K562 (cell line): ENCODE data around the gene PGLYRP1. TPM values are rescaled to one million over a fixed set of nuclear protein-coding genes. Genes with fewer than 3 reads are reported as not detected.

ENCODE experiments used
- ATAC-seq: fragments of 200-7000 bp; cut with Tn5 transposase; 3 replicates; pipeline ENCODE4 v1.9.1; 2020; ENCODE audit warnings: moderate library complexity
- BruUV-seq: library from RNA; stranded (reverse); fragments of 400-500 nt; replicated peaks from 2 replicates; lab custom pipeline; 2021; lab: Mats Ljungman, UMichigan
- CTCF ChIA-PET: fragments of 300-600 bp; formaldehyde crosslinking; extraction: SDS; loops from one replicate; lab custom pipeline; 2021; ENCODE audit warnings: low intra/inter-chr PET ratio; lab: Yijun Ruan, JAX
- POLR2A ChIA-PET: fragments of 300-600, 350-650 bp; sonication (Branson Sonifier 250); formaldehyde crosslinking; extraction: SDS; loops from one replicate; lab custom pipeline; 2021; ENCODE audit warnings: antibody characterized with exemption, inconsistent platforms; lab: Yijun Ruan, JAX
- DNase-seq, 4 experiments: peaks; one replicate each; pipeline versions ENCODE4 v3.0.0 to v3.0.0-alpha.2; 2011 to 2018; ENCODE audit warnings: low spot score in 3 of 4, mixed read lengths in 3 of 4; ENCODE audit errors: extremely low read depth in 1 of 4
- FAIRE-seq: peaks from 2 replicates; lab custom pipeline; 2011; peaks lifted over from hg19 to GRCh38; lab: Jason Lieb, UNC
- H2AFZ ChIP-seq: 2 replicates; pipeline ENCODE4 v1.6.0; 2011; ENCODE audit warnings: low read depth, low read length, control low read depth, inconsistent platforms
- H3K27ac ChIP-seq: fragments of 200-600 bp; 3 replicates; pipeline ENCODE4 v1.8.0; 2011; ENCODE audit warnings: low read depth, mild to moderate bottlenecking, control low read depth, inconsistent platforms, low read length, moderate library complexity, mixed read lengths; ENCODE audit errors: extremely low read depth
- H3K27me3 ChIP-seq, 2 experiments: fragments of 300-600 bp in 1 of 2; 2 replicates in 1 of 2; 3 replicates in 1 of 2; pipeline versions ENCODE4 v1.6.0 to v1.8.0; 2011; ENCODE audit warnings: inconsistent platforms in 2 of 2, low read length in 2 of 2, mild to moderate bottlenecking in 1 of 2, mixed read lengths in 1 of 2, moderate library complexity in 1 of 2; ENCODE audit not compliant: control insufficient read depth in 2 of 2, insufficient read depth in 2 of 2
- H3K36me3 ChIP-seq: fragments of 300-600 bp; 3 replicates; pipeline ENCODE4 v1.8.0; 2011; ENCODE audit warnings: mild to moderate bottlenecking, low read length, inconsistent platforms; ENCODE audit not compliant: control insufficient read depth, insufficient read depth
- H3K4me1 ChIP-seq, 2 experiments: fragments of 200-600 bp in 1 of 2; replicated peaks in 1 of 2; 2 replicates in 1 of 2; 3 replicates in 1 of 2; pipeline versions ENCODE4 v1.5.1 to v1.8.0; 2011; ENCODE audit warnings: inconsistent platforms in 2 of 2, low read length in 2 of 2, mild to moderate bottlenecking in 1 of 2, mixed read lengths in 1 of 2, moderate library complexity in 1 of 2; ENCODE audit not compliant: control insufficient read depth in 2 of 2, insufficient read depth in 2 of 2
- H3K4me2 ChIP-seq: 2 replicates; pipeline ENCODE4 v1.6.1; 2011; ENCODE audit warnings: low read length, control low read depth, inconsistent platforms, mixed read lengths; ENCODE audit not compliant: insufficient read depth
- H3K4me3 ChIP-seq: fragments of 200-600 bp; sonication (generic), shearing (Covaris generic); 2 replicates; pipeline ENCODE4 v1.5.1; 2016; ENCODE audit warnings: control low read depth, inconsistent platforms
- H3K79me2 ChIP-seq: fragments of 200-600 bp; 3 replicates; pipeline ENCODE4 v1.8.0; 2011; ENCODE audit warnings: low read length, inconsistent platforms; ENCODE audit not compliant: control insufficient read depth, insufficient read depth
- H3K9ac ChIP-seq, 2 experiments: 2 replicates each; pipeline versions ENCODE4 v1.6.0 to v1.6.1; 2011; ENCODE audit warnings: low read depth in 2 of 2, low read length in 2 of 2, control low read depth in 1 of 2, inconsistent platforms in 1 of 2, mild to moderate bottlenecking in 1 of 2, mixed read lengths in 1 of 2; ENCODE audit not compliant: insufficient read depth in 1 of 2
- H3K9me1 ChIP-seq: one replicate; pipeline ENCODE4 v1.6.0; 2011; ENCODE audit warnings: inconsistent platforms, mild to moderate bottlenecking, low read length, moderate library complexity; ENCODE audit not compliant: control insufficient read depth, insufficient read depth
- H3K9me3 ChIP-seq: replicated peaks from 2 replicates; pipeline ENCODE4 v1.5.1; 2011; ENCODE audit warnings: low read depth, low read length, inconsistent platforms; ENCODE audit not compliant: control insufficient read depth, insufficient read depth
- H4K20me1 ChIP-seq: replicated peaks from 2 replicates; pipeline ENCODE4 v1.6.1; 2011; ENCODE audit warnings: low read length, inconsistent platforms, mixed read lengths; ENCODE audit not compliant: control insufficient read depth, insufficient read depth
- ESRRB ChIP-seq: fragments of 250-450 bp; sonication (Bioruptor Pico); IDR thresholded peaks from 2 replicates; pipeline ENCODE4 v1.5.0; 2020; ENCODE audit warnings: mild to moderate bottlenecking, moderate library complexity, borderline replicate concordance
- FOSL1 ChIP-seq: fragments of 200-800 bp; sonication (Bioruptor generic); conservative IDR thresholded peaks from 2 replicates; pipeline ENCODE4 v1.6.1; 2016; ENCODE audit warnings: missing genetic modification characterization, missing compliant biosample characterization
- JUN ChIP-seq, 2 experiments: sonication (generic) in 1 of 2; formaldehyde crosslinking in 1 of 2; IDR thresholded peaks; 2 replicates each; pipeline versions ENCODE4 v1.6.1 to v1.8.0; 2012 to 2022; ENCODE audit warnings: borderline replicate concordance in 2 of 2, mild to moderate bottlenecking in 2 of 2, improper control_type of control experiment in 1 of 2, low read depth in 1 of 2, low read length in 1 of 2, missing genetic modification reagents in 1 of 2
- JUND ChIP-seq, 2 experiments: IDR thresholded peaks; 2 replicates in 1 of 2; 3 replicates in 1 of 2; pipeline ENCODE4 v1.6.1; 2011; ENCODE audit warnings: borderline replicate concordance in 2 of 2, low read depth in 2 of 2, low read length in 2 of 2, improper control_type of control experiment in 1 of 2, missing biosample characterization in 1 of 2, missing genetic modification characterization in 1 of 2, missing genetic modification reagents in 1 of 2
- MIER1 ChIP-seq: fragments of 450-650 bp; IDR thresholded peaks from 2 replicates; pipeline ENCODE4 v1.6.1; 2016; ENCODE audit warnings: antibody characterized with exemption, mild to moderate bottlenecking, low read depth
- MLLT1 ChIP-seq, 2 experiments: fragments of 450-650 bp; IDR thresholded peaks; 2 replicates each; pipeline ENCODE4 v1.6.1; 2016
- NFIC ChIP-seq: fragments of 450-650 bp; IDR thresholded peaks from 2 replicates; pipeline ENCODE4 v1.6.1; 2017; ENCODE audit warnings: mild to moderate bottlenecking, inconsistent platforms
- PHB ChIP-seq: fragments of 250-450 bp; sonication (Bioruptor Pico); IDR thresholded peaks from 2 replicates; pipeline ENCODE4 v1.5.0; 2021
- PTBP1 ChIP-seq: fragments of 200-400 bp; formaldehyde crosslinking; IDR thresholded peaks from 2 replicates; pipeline ENCODE4 v1.6.1; 2017; ENCODE audit warnings: low read depth, low read length
- RBBP5 ChIP-seq: fragments of 200-600 bp; sonication (generic); IDR thresholded peaks from 2 replicates; pipeline ENCODE4 v1.6.1; 2012; ENCODE audit warnings: borderline replicate concordance, mild to moderate bottlenecking, low read length, control low read depth, inconsistent platforms; ENCODE audit not compliant: insufficient read depth, poor library complexity, severe bottlenecking
- RBM25 ChIP-seq: fragments of 200-400 bp; formaldehyde crosslinking; IDR thresholded peaks from 2 replicates; pipeline ENCODE4 v1.6.1; 2018; ENCODE audit warnings: low read length, low read depth, moderate library complexity; ENCODE audit not compliant: severe bottlenecking
- ZBTB2 ChIP-seq: fragments of 450-650 bp; IDR thresholded peaks from 2 replicates; pipeline ENCODE4 v1.6.1; 2016; ENCODE audit warnings: antibody characterized with exemption
- WGBS: fragments of 100-300 bp; shearing (Covaris generic); methylation state at CpG from one replicate; pipeline ENCODE4 v1.1.6; 2016; ENCODE audit warnings: low coverage, mixed read lengths; ENCODE audit not compliant: insufficient coverage; ENCODE audit errors: missing lambda C conversion rate; 5-methylcytosine and 5-hydroxymethylcytosine counted together
- in situ Hi-C: fragments of 300-500 bp; cut with MboI; formaldehyde crosslinking; loops from 4 replicates; pipeline ENCODE4 v1.15.0; 2018; ENCODE audit warnings: inconsistent platforms, mixed read lengths
- intact Hi-C: fragments of 100-400 bp; cut with micrococcal nuclease; formaldehyde crosslinking; loops from 2 replicates; pipeline ENCODE4 v1.14.2; 2022
- polyA plus RNA-seq, 8 experiments: library from polyadenylated mRNA; depleted of rRNA in 4 of 8; stranded (reverse) in 5 of 8; unstranded in 3 of 8; fragments of >200 nt; fragmentation: Nextera tagmentation in 2 of 8; fragmentation: Illumina TruSeq in 1 of 8; extraction: Ambion mirVana in 2 of 8; extraction: Trizol in 1 of 8; gene quantifications; 2 replicates each; pipeline versions ENCODE4 v1.2.1 to v1.2.3, GENCODE V29; 2011 to 2014; ENCODE audit warnings: inconsistent platforms in 1 of 8, missing spikeins in 1 of 8
- total RNA-seq, 7 experiments: library from RNA; depleted of rRNA in 6 of 7; stranded (reverse); fragments of >200 nt in 6 of 7; fragmentation: Illumina TruSeq in 2 of 7; extraction: Trizol in 2 of 7; gene quantifications; 2 replicates each; pipeline versions ENCODE4 v1.2.1 to v1.2.3, GENCODE V29; 2011 to 2021; ENCODE audit warnings: low replicate concordance in 1 of 7

The PGLYRP1 gene
- total and polyA plus RNA-seq, 9 of the 15 experiments (the other 6 are each of a cell fraction or from before 2014, with no cell fraction given): not detected

GRCh38 chr19:46040952-46041500, 18.2 kb upstream of the PGLYRP1 start, which contains the start of gene IGFL4:
IGFL4 (minus strand) TSS chr19:46041002; CDS start chr19:46040962, 40 bp downstream.
- peaks cover 10 to 39% of the 10 kb centered on the region in 2 experiments for H3K27me3 ChIP-seq
- H3K9ac ChIP-seq: 0 out of 4 replicates have a peak within 1 kb of the TSS, but pooled peaks of 1 of the 2 experiments have one; percentile 1
- TF ChIP-seq MLLT1 (IDR thresholded peaks at IDR 0.05) (0 out of 4 replicates have a peak, but pooled peaks of 1 of the 2 experiments have one; percentile 46), MIER1 (peak; percentile 98), RBM25 (peak; percentile 41), PHB (CRISPR knock-in tag) (no peak), ZBTB2 (no peak), PTBP1 (peak; percentile 97), JUND (IDR thresholded peaks at IDR 0.05; ENCODE audit: borderline replicate concordance, low read depth, low read length) (peak; percentile 68), JUND (tag; IDR thresholded peaks at IDR 0.05; ENCODE audit: borderline replicate concordance, low read depth, low read length) (no peak; the same call in 2 of the 3 replicates), ESRRB (CRISPR knock-in tag) (no peak), JUN (IDR thresholded peaks at IDR 0.05; ENCODE audit: borderline replicate concordance, low read depth, low read length) (0 out of 2 replicates have a peak, but pooled peaks have one; percentile 38), JUN (CRISPR knock-in tag; IDR thresholded peaks at IDR 0.05; ENCODE audit: borderline replicate concordance) (no peak), NFIC (0 out of 2 replicates have a peak, but pooled peaks have one; percentile 8), RBBP5 (no peak), FOSL1 (tag) (peak; percentile 93)
- TF ChIP-seq, all 486 proteins: peak for 8
- Histone ChIP-seq H3K4me3 (no peak within 1 kb of the TSS), H3K4me2 (no peak within 1 kb of the TSS), H4K20me1 (no peaks in the 10 kb centered on the region), H3K9me1 (no peaks in the 10 kb centered on the region), H3K79me2 (no peaks in the 10 kb centered on the region), H2AFZ (no peak within 1 kb of the TSS), H3K27ac (no peak within 1 kb of the TSS), H3K9me3 (no peaks in the 10 kb centered on the region), H3K36me3 (no peaks in the 10 kb centered on the region), H3K4me1 (peaks cover 0 to 8% of the 10 kb centered on the region in 2 experiments; a peak in 1 of 5 replicates)
- in situ Hi-C loops (no loop called here), intact Hi-C loops (no loop called here)
- ChIA-PET POLR2A (interaction anchor here (0.8 kb wide), 1 partner anchor 14 kb away, joined by 3 read pairs; no protein-coding TSS in a partner anchor), CTCF (interaction anchor here (0.6 kb wide), 2 partner anchors 12 to 86 kb away, joined by 3 to 5 read pairs; no protein-coding TSS in a partner anchor)
- ATAC-seq: no peak
- peak in 1 of 4 experiments; percentile 14 for DNase-seq
- WGBS: 3% methylated on average over 7 of the region's 7 CpGs
- no TSS peak for BruUV-seq
- FAIRE-seq: no peak
